Amniotic epithelial cell (primary cell): ENCODE data around the gene NCOA3.
A peak's percentile ranks its signal among the peaks of the same experiment; 100 is the strongest.
"Not testable (repeated sequence)": the region's sequence is repeated elsewhere in the genome, so short reads cannot be mapped to it uniquely, and the experiment has no call there.

ENCODE experiments used
- DNase-seq: peaks from one replicate; pipeline ENCODE4 v3.0.0-alpha.2; 2010; ENCODE audit warnings: low read depth

Gene NCOA3

DNA sequence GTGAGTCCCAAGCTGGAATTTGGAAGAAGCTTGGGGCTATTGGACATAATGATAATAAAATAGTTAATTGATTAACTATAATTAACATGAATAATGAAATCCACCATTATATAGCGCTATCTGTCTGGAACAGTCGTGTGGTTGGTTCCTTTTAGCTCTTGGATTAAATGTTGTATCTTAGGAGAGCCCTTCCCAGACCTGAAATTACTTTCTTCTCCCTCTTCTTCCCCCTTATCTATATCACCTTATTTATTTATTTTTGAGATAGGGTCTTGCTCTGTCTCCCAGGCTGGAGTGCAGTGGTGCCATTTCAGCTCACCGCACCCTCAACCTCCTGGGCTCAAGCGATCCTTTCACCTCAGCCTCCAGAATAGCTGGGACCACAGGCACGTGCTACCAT is 64.6 kb downstream of the NCOA3 start:
- no peak for DNase-seq

DNA sequence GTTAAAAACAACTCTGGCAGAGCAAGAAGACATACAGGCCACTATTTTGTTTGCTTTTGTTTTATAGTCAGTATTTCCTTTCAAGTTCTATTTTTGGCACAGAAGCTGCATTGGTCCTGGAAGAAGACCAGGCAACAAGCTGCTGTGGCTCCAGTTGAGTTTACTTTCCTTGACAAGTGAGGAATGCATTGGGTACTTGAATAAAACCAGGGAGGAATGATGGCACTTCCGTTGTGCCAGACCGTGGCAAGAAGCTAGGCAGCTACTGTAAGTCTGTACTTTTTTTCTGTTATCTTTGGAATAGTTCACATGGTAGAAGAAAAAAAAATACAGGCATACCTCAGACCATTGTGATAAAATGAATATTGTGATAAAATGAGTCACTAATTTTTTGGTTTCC is 66.3 kb downstream of the NCOA3 start:
- peak; percentile 95 for DNase-seq

DNA sequence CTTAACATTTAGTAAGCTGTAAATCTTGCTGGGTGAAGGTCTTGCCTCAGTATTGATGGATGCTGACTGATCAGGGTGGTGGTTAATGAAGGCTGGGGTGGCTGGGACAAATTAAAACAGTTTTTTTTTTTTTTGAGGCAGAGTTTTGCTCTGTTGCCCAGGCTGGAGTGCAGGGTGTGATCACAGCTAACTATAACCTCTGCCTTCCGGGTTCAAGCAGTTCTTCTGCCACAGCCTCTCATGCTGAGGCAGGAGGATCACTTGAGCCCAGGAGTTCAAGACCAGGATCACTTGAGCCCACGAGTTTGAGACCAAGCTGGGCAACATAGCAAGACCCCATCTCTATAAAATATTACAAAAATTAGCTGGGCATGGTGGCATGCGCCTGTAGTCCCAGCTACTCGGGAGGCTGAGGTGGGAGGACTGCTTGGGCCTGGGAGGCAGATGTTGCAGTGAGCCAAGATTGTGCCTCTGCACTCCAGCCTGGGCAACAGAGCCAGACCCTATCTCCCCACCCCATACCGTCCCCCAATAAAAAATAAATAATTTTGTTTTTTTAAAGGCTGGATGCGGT is 67.2 kb downstream of the NCOA3 start:
- DNase-seq = no peak

DNA sequence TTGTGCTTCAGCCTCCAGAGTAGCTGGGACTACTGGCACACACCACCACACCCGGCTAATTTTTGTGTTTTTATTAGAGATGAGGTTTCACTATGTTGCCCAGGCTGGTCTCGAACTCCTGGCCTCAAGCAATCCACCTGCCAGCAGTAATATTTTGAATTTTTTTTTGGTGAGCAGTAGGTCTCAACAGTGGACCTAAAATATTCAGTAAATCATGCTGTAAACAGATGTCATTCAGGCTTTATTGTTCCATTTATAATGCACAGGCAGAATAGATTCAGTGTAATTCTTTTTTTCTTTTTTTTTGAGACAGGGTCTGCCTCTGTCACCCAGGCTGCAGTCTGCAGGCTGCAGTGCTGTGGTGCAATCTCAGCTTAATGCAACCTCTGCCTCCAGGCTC is 69.7 kb downstream of the NCOA3 start:
- no peak for DNase-seq

DNA sequence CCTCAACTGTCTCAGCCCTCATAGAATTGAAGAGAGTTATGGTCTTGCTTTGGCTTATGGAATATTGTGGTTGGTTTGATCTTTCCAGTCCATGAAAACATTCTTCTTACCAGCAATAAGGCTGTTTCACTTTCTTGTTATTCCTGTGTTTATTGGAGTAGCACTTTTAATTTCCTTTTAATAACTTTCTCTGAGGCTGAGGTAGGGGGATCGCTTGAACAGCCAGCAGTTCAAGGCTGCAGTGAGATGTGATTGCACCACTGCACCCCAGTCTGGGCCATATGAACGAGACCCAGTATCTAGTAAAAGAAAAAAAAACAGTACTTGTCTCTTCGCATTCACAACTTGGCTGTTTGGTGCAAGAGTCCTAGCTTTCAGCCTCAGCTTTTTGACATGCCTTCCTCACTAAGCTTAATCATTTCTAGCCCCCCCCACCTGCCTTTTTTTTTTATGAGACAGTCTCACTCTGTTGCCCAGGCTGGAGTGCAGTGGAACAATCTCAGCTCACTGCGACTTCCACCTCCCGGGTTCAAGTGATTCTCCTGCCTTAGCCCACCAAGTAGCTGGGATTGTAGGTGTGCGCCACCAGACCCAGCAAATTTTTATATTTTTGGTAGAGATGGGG is 70.5 kb downstream of the NCOA3 start:
- DNase-seq = no peak

DNA sequence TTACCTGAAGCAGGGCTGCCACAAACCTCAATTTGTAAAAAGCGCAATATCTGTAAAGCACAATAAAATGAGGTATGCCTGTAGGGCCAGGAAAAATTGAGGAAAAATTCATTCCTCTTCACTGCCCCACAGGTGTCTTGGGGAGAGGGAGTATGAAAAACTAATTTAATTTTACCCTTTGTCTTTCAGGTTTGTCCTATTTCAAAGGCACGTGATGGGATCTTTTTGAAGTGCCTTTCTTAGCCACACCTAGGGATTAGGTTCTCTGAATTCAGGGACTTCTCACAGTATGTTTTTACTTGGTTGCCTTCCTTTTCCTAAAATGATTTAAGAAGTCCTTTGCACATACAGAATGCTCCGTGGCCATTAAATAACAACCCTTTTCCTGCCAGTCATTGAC is 71.9 kb downstream of the NCOA3 start:
- DNase-seq = no peak

DNA sequence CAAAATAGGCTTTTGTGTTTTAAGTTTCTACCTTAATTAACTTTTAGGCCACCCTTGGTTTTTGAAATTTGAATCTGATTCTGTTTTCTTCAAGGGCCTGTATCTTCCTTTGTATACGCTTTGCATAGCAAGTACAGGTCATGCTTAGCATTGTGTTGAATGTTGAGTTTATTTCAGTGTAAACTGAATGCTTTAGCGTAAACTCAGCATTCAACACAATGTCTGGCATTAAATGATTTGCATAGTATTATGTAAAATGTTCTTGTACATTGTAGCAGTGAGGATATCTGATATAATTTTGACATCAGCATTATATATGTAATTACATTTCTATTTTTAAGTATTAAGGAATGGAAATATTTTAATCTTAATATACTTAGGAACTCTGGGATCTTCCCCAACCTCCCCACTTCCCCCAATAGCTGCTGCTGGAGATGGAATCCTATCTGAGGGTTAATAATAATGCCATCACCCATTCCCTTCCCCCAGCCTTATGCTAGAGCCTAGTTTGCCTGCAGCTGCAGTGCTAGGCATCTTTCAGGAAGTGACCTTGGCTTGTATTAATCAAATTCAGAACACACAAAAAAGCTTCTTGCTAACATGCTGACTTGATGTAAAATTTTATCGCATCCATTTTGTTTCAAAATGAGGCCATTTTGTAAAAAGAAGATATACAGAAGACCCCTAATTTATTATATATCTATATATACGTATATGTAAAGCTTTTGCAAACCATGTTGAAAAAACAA is 73.1 kb downstream of the NCOA3 start:
- DNase-seq = no peak

DNA sequence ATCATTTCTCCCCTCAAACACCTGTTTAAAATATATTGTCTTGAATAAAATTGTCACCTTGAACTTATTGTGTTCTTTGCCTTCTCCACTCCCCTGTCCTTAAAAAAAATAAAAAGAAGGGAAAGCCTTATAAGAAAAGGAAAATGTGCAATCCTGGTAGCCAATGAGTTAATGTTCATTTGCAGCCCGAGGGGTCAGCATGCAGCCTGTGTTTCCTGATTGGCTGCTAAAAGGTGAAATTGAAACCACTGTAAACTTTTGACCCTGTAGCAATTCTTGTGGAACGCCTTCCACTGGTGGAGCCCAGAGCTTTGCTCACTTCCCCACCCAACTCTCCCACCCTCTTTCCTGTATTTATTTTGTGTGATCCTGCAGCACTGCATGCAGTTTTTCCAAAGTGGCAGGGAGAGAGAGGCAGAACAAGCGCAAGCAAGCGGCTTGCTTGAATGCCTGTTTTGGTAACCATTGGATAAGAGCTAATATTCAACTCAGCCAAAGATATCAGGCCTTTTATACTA is 74.9 kb downstream of the NCOA3 start:
- DNase-seq = peak; percentile 90

DNA sequence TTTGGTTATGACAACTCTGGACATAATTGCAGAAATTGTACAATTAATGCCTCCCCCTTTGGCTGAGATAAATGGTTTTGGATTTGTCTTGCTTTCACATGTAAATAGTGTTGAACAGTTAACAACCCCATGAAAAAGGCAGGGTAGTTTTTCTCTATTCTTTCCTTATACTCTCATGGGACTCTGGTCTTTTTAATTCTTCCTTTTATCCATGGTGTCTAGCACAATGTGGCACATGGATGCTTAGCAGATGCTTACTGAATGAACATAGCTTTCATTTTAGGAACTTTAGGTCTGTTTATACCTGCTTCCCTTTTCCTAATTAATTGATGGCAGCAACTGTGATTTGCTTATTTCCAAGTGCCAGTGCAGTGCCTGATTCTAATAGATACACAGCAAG is 75.6 kb downstream of the NCOA3 start:
- no peak for DNase-seq

DNA sequence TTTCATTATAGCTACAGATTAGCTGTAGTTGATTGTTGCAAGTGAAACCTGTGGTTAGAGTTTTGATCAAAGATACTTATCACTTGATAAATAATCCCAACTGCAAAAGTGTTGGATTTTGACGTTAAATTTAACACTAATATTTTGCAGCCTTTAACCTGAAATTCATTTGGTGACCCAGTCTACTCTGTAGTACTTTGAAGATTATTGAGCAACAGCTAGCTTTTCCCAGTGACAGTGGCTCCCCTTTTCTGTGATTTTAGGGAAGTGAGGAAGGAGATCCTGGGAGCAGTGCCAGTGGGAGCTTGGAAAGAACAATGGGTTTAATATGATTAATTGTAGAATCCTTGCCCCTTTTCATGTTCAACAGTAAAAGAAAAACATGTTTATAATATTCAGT is 76.9 kb downstream of the NCOA3 start:
- no peak for DNase-seq

DNA sequence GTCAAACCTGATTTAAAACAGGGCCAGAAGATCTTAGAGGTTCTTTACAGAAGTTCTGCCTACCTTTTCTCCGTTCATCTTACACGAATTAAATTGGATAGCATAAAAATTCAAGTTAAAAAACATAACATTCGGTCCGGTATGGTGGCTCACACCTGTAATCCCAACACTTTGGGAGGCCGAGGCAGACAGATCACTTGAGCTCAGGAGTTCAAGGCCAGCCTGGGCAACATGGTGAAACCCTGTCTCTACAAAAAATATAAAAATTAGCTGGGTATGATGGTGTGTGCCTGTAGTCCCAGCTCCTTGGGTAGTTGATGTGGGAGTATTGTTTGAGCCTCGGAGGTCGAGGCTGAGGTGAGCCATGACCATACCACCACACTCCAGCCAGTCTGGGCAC is 79.0 kb downstream of the NCOA3 start:
- DNase-seq = not testable (repeated sequence)

DNA sequence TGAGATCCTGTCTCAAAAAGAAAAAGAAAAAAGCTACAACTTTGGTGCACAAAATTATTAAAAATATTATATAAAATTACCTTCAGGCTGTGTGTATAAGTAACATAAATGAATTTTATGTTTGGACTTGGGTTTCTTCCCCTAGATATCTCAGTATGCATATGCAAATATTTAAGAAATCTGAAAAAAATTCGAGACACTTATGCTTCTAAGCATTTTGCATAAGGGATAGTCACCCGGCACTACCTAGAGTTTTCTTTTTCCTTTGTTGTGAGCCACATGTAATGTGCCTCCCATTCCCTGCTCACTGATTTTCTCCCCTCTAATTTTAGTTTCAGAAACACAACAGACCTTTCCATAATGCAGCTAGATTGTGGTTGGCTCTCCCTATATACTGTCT is 79.4 kb downstream of the NCOA3 start:
- DNase-seq = no peak

DNA sequence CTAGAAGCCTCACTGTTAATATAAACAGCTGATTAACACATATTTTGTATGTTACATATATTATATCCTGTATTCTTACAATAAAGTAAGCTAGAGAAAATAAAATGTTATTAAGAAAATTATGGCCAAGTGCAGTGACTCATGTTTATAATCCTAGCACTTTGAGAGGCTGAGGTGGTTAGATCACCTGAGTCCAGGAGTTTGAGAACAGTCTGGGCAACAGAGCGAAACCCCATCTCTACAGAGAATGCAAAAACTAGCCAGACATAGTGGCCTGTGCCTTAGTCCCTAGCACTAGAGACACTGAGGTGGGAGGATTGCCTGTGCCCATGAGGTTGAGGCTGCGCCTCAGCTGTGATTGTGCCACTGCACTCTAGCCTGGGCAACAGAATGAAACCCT is 81.9 kb downstream of the NCOA3 start:
- no peak for DNase-seq

DNA sequence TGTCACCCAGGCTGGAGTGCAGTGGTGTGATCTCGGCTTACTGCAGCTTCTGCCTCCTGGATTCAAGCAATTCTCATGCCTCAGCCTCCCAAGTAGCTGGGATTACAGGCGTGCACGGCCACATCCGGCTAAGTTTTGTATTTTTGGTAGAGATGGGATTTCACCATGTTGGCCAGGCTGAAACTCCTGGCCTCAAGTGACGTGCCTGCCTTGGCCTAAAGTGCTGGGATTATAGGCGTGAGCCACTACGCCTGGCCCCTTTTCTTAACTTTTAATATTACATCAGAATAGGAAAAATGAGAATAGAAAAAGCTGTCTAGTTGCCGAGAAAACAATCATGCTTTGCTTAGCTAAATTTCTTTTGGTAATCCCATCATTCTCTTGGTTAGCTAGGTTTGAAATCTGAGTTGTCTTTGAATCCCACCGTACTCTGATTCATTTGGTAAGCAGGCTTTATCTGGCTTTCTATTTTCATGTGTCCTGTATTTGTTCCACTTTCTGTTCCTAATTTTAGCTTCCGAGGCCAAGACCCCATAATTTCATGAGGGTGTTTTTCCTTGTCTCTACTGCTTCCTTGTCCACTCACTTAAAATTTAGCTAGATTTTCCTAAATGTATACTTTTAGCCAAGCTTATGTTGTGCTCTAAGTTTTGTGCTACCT is 83.5 kb downstream of the NCOA3 start:
- DNase-seq = no peak

DNA sequence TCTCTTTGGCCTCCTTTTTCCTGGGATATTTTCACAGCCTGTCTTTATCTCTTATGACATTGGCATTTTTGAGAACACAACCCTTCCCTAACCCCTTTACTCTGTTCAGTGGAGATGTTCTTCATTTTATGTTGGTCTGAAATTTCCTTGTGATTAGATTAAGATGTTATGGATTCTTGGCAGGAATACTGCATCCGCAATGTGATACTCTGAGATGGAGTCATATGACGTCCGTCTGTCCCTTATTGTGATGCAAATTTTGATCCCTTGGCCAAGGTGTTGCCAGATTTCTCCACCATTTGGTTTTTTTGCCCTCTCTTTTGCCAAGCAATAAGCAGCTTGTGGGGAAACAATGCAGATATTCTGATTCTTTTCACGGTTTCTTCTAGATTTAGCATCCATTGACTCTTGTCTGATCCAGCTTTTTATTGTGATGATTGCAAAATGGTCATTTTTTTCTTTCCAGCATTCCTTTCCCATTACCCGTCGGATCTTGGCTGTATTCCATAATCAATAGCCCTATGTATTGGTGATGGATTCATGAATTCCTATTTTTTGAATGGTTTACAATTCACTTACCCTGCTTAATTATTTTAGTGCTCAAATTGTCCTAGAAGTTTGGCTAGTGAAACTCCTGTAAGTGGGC is 85.1 kb downstream of the NCOA3 start:
- DNase-seq = no peak

DNA sequence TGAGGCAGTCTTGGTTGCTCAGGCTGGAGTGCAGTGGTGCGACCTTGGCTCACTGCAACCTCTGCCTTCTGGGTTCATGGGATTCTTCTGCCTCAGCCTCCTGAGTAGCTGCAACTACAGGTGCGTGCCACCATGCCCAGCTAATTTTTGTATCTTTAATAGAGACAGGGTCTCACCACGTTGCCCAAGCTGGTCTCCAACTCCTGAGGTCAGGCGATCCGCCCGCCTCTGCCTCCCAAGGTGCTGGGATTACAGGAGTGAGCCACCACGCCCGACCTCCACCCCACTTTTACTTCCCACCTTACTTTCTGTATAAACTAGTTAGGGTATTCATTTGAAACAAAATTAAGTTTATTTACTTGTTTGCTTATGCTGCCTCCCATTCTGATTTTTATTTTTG is 86.5 kb downstream of the NCOA3 start:
- DNase-seq = no peak

DNA sequence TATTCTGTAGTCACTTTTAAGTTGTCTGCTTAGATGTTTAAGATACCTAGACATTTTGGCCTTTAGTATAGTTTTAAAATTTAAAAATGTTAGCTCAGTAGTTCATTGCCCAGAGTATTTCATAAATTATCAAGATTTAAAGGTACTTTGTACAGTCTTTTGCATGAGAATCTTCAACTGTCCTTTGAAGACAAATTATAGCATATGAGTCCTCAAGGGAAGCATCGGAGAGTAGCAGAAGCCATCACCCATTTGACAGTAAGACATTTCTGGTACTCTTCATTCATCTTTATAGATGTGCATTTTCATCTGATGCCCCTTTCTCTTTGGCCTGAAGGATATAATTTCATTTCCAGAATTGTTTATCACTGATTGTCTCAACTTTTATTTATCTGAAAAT is 89.5 kb downstream of the NCOA3 start:
- DNase-seq = no peak

DNA sequence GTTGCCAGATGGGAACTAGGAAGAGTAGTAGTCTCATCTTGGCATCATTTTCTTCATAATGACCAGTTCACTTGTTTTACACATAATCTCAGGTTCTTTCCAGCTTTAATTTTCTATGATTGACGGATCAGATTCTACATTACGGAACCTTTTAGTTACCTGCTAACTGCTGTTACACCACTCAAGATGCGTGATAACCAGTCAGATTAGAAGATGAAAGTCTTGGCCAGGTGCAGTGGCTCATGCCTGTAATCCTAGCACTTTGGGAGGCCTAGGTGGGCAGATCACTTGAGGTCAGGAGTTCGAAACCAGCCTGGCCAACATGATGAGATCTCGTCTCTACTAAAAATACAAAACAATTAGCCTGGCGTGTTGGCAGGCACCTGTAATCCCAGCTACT is 92.5 kb downstream of the NCOA3 start:
- no peak for DNase-seq

DNA sequence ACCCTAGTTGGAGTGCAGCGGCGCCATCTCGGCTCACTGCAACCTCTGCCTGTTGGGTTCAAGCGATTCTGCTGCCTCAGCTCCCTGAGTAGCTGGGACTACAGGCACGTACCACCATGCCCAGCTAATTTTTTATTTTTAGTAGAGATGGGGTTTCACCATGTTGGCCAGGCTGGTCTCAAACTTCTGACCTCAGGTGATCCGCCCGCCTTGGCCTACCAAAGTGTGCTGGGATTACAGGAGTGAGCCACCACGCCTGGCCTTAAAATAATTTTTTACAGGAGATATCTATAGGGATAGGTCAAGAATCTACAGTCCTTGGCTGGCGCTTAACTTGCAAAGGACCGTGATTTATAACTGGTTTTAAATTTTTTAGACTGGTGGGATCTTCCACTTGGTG is 93.5 kb downstream of the NCOA3 start:
- DNase-seq = not testable (repeated sequence)

DNA sequence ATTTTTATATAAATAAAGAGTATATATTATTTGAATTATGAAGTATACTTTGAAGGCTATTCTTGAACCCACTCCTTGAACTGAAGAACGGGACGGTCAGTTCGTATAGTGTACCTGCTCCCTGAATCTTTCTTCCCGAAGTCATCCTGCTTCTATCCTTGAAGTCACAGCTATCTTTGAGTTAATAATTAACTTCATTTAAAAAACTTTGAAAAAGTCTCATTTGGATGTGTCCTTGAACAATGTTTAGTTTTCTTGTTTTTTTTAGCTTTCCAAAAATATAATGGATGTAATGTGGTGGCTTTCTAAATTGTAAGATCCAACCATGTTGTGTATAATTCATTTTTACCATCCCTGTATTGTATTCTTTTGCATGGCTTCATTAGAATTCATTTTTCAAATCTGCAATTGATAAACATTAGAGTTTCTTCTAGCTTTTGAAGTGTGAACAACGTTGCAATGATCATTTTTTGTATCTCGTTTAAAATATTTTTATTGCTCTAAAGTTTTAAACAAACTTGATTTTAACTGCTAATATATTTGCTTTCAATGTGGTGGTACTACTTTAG is 94.4 kb downstream of the NCOA3 start:
- DNase-seq = no peak

DNA sequence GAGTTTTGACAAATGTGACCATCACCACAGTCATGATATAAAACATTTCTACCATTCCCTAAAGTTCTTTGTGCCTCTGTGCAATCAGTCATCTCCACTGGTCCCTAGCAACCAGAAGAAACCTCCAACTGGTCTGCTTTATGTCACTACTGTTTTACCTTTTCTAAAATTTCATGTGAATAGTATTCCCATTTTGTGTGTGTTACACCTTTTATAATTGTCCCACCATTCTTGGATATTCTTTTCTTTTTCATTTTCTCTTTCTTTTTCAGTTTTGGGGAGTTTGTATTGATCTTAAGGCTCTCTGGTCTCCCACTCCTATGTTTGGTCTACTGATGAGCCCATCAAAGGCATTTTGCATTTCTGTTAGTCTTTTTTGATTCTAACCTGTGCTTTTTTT is 95.4 kb downstream of the NCOA3 start:
- DNase-seq = no peak
